ENCODE data around the gene HDAC2. TPM values are rescaled to one million over a fixed set of nuclear protein-coding genes. Genes with fewer than 3 reads are reported as not detected.

Gene HDAC2
- total and polyA plus RNA-seq, 2 donors (not counting 1 experiment from before 2014, with no cell fraction given): 30.8 to 58.3 TPM

GRCh38 chr6:113969888-113970804 is 802 bp downstream of the HDAC2 start:
- ChIA-PET POLR2A (interaction anchor here (0.6 kb wide), 1 partner anchor 13 kb away, joined by 4 read pairs; no protein-coding TSS in a partner anchor), CTCF (interaction anchor here (1.0 kb wide), 1 partner anchor 10 kb away, joined by 3 read pairs; no protein-coding TSS in a partner anchor)
- Histone ChIP-seq H3K4me3 (ENCODE audit: control extremely low read depth in 1 of 5, extremely low read depth in 1 of 5, insufficient read depth in 1 of 5, low read depth in 2 of 5, low read length in 4 of 5) (peak overlapping the region; percentile 34 to 99 (median 86)), H2AFZ (ENCODE audit: insufficient read depth, low read depth, low read length, poor library complexity, severe bottlenecking) (peak overlapping the region; percentile 100), H3K27ac (ENCODE audit: low read length in 2 of 2) (peak overlapping the region; percentile 91 to 92), H3K79me2 (ENCODE audit: control insufficient read depth, insufficient read depth, low read length) (peaks cover 59% of the 10 kb centered on the region), H3K4me1 (ENCODE audit: control insufficient read depth in 2 of 2, insufficient read depth in 2 of 2, low read length in 2 of 2) (peaks cover 19 to 24% of the 10 kb centered on the region in 2 donors), H3K9ac (ENCODE audit: low read length) (peak overlapping the region; percentile 93), H3K4me2 (replicated peaks; ENCODE audit: low read depth, low read length, poor library complexity, severe bottlenecking) (peak overlapping the region; percentile 85), H3K9me3 (ENCODE audit: control extremely low read depth in 1 of 3, control insufficient read depth in 2 of 3, insufficient read depth in 1 of 3, low read length in 2 of 3) (no peaks in the 10 kb centered on the region), H4K20me1 (ENCODE audit: control insufficient read depth, insufficient read depth, low read length, poor library complexity, severe bottlenecking) (peaks cover 48% of the 10 kb centered on the region), H3K27me3 (replicated peaks in 1 of 4; ENCODE audit: control extremely low read depth in 1 of 4, control insufficient read depth in 3 of 4, insufficient read depth in 4 of 4, low read length in 3 of 4) (no peaks in the 10 kb centered on the region), H3K36me3 (replicated peaks in 1 of 2; ENCODE audit: control extremely low read depth in 1 of 2, control insufficient read depth in 1 of 2, extremely low read depth in 1 of 2, insufficient read depth in 2 of 2, low read length in 1 of 2) (no peaks in the 10 kb centered on the region)
- intact Hi-C loops (cut with micrococcal nuclease): loop anchor here (2.0 kb wide), 1 partner anchor 1883 kb away; the partner anchor contains the start of genes FAM229B and TUBE1
- peak; percentile 32 for ATAC-seq (ENCODE audit: low read depth)
- H3K9me3 Mint-ChIP-seq (ENCODE audit: insufficient read depth): no peaks in the 10 kb centered on the region
- WGBS (ENCODE audit: insufficient coverage): under 1% methylated on average over 62 of the region's 70 CpGs
- H3K4me1 Mint-ChIP-seq: peaks cover 43% of the 10 kb centered on the region
- peak overlapping the region; percentile 100 for H3K4me3 Mint-ChIP-seq
- DNase-seq: peak; percentile 70
- H3K27me3 Mint-ChIP-seq: no peaks in the 10 kb centered on the region
- H3K27ac Mint-ChIP-seq: peak overlapping the region; percentile 99
- TF ChIP-seq CTCF (IDR thresholded peaks at IDR 0.05) (no peak), EZH2 (IDR thresholded peaks at IDR 0.05; ENCODE audit: borderline replicate concordance, insufficient read depth, low read depth, low read length, poor library complexity, severe bottlenecking) (no peak)

GRCh38 chr6:113968472-113968871 is 2.5 kb downstream of the HDAC2 start:
- no peak overlapping the region for H3K4me3 ChIP-seq (ENCODE audit: control extremely low read depth in 1 of 5, extremely low read depth in 1 of 5, insufficient read depth in 1 of 5, low read depth in 2 of 5, low read length in 4 of 5)
- no peak overlapping the region for H3K27ac ChIP-seq (ENCODE audit: low read length in 2 of 2)
- Mint-ChIP-seq H3K4me3 (peak overlapping the region; percentile 14), H3K27ac (no peak overlapping the region), H3K9me3 (ENCODE audit: insufficient read depth) (no peaks in the 10 kb centered on the region), H3K27me3 (no peaks in the 10 kb centered on the region), H3K4me1 (peaks cover 58% of the 10 kb centered on the region)
- H3K4me1 ChIP-seq (ENCODE audit: control insufficient read depth in 2 of 2, insufficient read depth in 2 of 2, low read length in 2 of 2): peaks cover 19 to 24% of the 10 kb centered on the region in 2 donors
- H4K20me1 ChIP-seq (ENCODE audit: control insufficient read depth, insufficient read depth, low read length, poor library complexity, severe bottlenecking): peaks cover 65% of the 10 kb centered on the region
- ATAC-seq (ENCODE audit: low read depth): no peak
- no peaks in the 10 kb centered on the region for H3K27me3 ChIP-seq (replicated peaks in 1 of 4; ENCODE audit: control extremely low read depth in 1 of 4, control insufficient read depth in 3 of 4, insufficient read depth in 4 of 4, low read length in 3 of 4)
- TF ChIP-seq EZH2 (IDR thresholded peaks at IDR 0.05; ENCODE audit: borderline replicate concordance, insufficient read depth, low read depth, low read length, poor library complexity, severe bottlenecking): no peak
- no peak for TF ChIP-seq CTCF (IDR thresholded peaks at IDR 0.05)
- ChIA-PET CTCF (no interaction called here), POLR2A (interaction anchor here (0.9 kb wide), 1 partner anchor 110 kb away, joined by 3 read pairs; no protein-coding TSS in a partner anchor)
- peak overlapping the region; percentile 85 for H3K4me2 ChIP-seq (replicated peaks; ENCODE audit: low read depth, low read length, poor library complexity, severe bottlenecking)
- no peak for DNase-seq
- no peak overlapping the region for H3K9ac ChIP-seq (ENCODE audit: low read length)
- no peak overlapping the region for H2AFZ ChIP-seq (ENCODE audit: insufficient read depth, low read depth, low read length, poor library complexity, severe bottlenecking)
- H3K36me3 ChIP-seq (replicated peaks in 1 of 2; ENCODE audit: control extremely low read depth in 1 of 2, control insufficient read depth in 1 of 2, extremely low read depth in 1 of 2, insufficient read depth in 2 of 2, low read length in 1 of 2): no peaks in the 10 kb centered on the region
- 87% methylated on average over 6 of the region's 6 CpGs for WGBS (ENCODE audit: insufficient coverage)
- no peaks in the 10 kb centered on the region for H3K9me3 ChIP-seq (ENCODE audit: control extremely low read depth in 1 of 3, control insufficient read depth in 2 of 3, insufficient read depth in 1 of 3, low read length in 2 of 3)
- intact Hi-C loops (cut with micrococcal nuclease): no loop called here
- peaks cover 76% of the 10 kb centered on the region for H3K79me2 ChIP-seq (ENCODE audit: control insufficient read depth, insufficient read depth, low read length)
